SU-DHL-6 (cell line): ENCODE results near the gene NTM.

ENCODE experiments used
- CTCF ChIP-seq: fragments of 200-600 bp; sonication (generic); IDR thresholded peaks from one replicate; pipeline ENCODE4 v1.5.1; 2017; ENCODE audit warnings: antibody characterized with exemption, mild to moderate bottlenecking, low read length, moderate library complexity; ENCODE audit not compliant: insufficient read depth, poor library complexity, severe bottlenecking
- EZH2phosphoT487 ChIP-seq: fragments of 200-600 bp; sonication (generic), shearing (Covaris generic); conservative IDR thresholded peaks from 2 replicates; pipeline ENCODE4 v1.6.1; 2018; ENCODE audit warnings: mild to moderate bottlenecking, antibody characterized with exemption, low read length, moderate library complexity, mixed read lengths

DNA sequence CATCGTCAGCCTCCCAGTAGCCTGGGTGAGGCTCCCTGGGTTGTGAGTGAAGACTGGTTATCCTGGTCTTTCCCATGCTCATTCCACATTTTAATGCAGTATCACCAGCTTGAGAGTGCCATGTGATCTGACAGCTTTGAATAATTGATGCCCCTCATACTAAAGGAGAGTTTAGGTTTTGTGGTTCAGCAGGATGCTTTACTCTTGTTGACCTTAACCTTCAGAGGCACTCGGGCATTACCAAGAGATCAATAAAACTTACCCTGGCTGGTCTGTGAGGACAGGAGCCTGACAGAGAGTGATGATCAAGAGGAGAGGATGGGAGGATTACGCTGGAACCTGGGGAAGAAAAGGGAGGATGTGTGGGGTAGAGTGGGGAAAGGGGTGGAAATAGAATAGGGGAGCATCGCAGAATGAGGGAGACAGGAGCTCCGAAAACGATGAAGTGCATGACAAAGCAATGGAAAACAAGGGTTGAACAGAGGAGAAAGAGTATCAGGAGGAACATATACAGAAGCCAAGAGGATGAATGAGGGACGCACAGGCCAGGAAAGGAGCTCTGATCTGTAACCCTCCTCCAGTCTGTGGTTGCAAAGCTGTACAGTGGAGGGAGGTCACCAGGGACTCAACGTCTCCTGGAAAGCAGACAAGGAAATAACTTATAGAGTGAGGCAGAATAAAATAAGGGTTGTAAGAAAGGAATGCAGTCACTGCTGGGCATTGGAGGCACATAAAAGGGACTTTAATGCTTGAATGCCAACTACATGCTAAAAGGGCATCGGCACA lies 594.5 kb downstream of the NTM start:
- no peak for TF ChIP-seq CTCF
- TF ChIP-seq EZH2phosphoT487, result no peak
